ENCODE measurements around the gene PRG3.
"Not testable (repeated sequence)": the region's sequence is repeated elsewhere in the genome, so short reads cannot be mapped to it uniquely, and the experiment has no call there.

PRG3 gene

DNA sequence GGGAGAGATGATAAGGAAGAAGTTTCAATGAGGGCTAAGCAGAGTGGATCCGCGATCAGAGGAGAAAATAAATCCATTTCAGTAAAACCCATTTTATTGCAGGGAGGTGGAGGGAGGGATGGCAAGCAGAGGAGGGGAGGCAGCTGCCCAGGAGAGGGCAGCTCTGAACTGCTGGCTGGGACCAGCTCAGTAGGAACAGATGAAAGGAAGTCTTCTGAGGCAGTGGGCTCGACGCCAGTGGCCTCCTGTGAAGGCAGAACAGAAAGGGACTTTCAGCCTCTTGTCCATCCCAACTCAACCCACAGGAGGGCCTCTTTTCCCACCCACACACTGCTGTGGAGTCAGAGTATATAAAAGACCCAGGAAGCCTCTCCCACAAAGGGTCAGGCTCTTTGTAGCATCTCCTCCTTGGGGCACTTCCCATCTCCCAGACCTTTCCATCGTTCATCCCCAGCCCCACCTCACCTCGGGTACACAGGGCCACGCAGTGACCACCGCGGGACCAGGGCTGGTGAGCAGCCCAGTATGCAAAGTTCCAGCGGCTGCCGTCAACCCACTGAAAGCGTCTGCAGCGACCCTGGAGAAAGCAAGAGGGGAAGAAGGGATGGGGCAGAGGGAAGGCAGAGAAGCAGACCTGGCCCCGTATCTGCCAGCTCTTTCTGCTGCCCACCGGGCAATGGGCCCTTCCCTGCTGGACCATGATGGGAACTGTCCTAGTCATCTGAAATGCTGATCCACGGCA lies 6.5 kb upstream of the PRG3 start:
- DNase-seq = no peak

DNA sequence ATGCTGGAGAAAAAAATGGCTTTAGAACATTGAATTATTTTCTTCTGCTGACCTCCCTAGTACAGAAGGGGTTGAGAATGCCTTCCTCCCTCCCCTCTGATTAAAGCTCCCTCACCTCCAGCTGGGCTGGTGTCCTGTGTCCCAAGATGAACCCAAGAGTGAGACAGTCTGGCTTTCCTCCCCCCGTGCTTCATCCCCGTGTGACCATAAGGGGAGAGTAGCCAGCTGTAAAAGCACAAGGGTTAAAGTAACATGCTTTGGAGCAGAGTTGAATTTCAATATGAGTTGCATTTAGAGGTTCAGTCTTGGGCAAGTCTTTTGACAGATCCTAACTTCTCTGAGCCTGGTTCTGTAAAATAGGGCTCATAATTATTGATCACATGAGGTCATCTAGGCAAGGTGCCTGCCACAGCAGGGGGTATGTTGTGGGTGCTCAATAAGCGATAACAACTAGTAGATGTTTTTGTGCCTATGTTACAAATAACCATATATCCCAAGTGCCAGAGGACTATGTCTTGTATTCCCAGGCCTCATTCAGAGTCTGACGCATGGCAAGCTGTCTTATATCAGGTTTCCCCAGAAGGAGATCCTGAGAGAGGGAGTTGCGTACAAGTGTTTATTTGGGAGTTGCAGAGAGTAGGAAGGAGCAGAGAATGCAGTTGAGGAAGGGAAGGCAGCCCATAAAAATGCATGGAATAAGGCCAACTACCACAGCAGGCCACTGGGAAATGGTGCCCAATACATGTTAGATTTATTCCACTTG lies 5.4 kb upstream of the PRG3 start:
- no peak for DNase-seq

DNA sequence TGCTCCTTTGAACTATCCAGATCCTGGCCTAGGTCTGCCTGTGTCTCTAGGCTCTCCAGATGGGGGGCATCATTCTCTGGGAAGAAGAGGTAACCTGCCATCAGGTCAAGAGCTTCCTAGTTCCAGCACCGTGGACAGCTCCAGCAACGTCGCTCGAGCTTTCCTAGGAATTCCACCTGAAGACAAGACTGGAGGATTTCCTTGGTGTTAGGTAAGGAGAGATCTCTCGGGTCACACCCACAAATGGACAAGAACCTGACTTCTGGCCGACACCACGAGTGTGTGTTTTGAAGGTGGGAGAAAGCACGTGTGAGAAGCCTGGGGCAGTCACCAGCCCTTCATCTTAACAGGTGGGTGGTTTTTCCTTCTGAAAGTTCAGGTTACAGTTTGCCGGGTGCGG lies 1.2 kb downstream of the PRG3 start:
- DNase-seq = no peak

DNA sequence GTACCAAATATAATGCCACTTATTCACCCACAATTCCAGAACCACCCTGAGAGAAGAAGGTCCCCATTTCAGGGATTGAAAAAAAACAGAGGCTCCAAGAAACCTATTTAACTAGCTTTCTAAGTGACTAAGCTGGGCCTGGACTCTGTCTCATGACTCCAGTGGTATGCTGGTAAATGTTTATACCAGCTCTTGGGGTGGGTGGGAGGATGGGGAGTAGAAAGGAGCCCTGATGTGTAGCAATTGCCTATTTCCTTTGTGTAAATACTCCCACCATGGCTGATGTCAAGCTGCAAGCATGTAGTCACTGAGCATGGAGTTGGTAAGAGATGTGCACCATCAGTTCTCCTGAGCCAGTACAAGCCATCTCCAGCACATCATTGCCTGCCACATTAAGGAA lies 2.8 kb downstream of the PRG3 start:
- no peak for DNase-seq

DNA sequence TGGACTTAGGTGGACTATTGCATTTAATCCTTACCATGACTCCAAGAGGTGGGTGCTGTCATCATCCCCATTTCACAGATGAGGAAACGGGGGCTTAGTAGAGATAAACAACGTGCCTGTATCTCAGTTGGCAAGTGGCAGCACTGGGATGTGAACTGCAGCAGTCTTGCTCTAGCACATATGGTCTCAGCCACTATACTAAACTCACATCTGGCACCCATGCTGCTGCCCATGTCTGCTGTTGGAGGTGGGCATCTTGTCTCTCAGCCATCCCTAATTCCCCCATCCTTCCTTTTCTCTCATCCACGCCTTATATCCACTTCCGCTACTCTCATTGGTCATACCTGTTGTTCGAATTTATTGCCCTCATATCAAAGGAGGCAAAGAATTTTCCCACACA lies 3.8 kb downstream of the PRG3 start:
- DNase-seq = no peak

DNA sequence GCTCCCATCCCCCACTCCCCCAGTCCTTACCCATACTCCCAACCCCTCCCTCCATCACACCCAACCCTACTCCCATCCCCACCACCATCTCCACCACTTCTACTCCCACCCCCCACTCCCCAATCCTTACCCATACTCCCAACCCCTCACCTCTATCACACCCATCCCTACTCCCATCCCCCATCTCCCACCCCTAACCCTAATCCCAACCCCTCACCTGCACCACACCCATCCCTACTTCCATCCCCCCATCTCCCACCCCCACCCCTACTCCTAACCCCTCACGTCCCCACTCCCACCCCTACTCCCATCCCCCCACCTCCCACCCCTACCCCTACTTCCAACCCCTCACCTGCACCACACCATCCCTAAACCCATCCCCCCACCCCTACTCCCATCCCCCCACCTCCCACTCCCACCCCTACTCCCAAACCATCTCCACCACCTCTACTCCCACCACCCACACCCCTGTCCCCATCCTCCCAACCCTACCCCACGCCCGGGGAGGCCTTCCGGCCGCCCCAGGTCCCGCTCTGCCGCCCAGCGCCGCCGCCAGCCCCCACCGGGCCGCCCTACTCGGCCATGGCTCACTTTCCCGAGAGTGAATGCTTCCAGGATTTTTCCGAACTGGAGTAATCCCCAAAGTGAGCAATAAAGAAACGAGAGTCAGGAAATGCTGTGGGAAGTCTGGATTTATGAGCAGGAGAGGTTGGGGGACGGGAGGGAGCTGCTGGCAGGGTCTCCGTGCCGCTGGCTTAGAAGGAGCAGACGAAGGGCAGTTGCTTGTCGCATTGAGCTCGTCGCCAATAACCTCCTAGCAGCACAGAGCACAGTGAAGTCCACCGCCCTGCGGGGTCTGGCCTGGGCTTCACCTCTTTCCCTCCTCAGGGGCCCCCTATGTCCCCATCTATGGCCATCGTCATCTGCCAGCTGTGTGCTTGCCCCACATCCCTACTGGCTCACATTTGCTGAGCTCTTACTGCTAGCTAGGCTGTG lies 4.6 kb downstream of the PRG3 start:
- no peak for DNase-seq

DNA sequence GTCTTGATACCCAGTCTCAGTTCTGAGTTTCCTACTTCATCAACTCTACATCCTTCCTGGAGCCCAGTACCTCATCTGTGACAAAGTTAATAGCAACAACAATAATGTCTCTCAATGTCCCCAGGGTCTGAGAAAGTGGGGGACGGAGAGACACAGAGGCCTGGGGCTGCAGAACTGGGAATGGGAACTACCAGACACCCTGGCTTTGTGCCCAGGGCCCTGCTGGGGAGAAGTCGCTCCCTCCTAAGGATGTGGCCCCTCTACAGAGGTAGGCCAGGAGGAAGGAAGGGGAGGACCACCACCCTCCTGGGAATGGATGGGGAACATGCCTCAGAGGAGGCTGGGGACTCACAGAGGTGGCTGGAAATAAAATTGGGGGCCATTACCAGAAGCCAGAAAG lies 5.5 kb downstream of the PRG3 start:
- no peak for DNase-seq

DNA sequence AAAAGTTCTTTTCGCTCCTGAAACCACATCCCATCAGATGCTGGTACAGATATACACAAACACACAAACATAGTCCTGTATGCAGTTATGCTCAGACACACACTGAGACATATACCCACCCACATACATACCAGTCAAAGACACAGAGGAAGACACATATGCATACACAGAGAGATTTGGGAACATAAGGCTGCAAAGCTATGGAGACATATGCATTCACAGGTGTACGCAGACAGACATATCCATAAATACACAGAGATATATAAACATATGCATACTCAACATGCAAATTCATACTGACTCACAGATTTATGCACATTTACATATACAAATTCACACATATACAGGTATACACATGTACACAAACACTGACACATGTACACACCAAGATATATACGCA lies 6.0 kb downstream of the PRG3 start:
- DNase-seq = no peak

DNA sequence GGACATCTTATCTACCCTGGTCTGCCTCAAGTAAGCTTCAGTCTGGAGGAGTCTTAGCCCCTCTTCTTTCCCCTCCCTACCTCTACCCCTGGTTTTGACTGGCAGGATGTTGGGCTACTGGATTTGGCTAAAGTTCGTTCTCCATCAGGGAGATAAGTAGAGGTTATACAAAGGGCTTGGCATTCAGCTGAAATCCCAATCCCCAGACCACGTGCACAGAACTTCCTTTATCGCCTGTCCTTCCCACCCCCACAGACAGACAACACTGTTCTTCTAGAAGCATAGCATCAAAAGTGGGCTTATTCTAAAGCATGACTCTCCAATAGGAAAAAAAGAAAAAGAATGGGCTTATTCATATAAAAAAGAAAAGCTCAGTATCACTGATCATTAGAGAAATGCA lies 7.8 kb downstream of the PRG3 start:
- no peak for DNase-seq

DNA sequence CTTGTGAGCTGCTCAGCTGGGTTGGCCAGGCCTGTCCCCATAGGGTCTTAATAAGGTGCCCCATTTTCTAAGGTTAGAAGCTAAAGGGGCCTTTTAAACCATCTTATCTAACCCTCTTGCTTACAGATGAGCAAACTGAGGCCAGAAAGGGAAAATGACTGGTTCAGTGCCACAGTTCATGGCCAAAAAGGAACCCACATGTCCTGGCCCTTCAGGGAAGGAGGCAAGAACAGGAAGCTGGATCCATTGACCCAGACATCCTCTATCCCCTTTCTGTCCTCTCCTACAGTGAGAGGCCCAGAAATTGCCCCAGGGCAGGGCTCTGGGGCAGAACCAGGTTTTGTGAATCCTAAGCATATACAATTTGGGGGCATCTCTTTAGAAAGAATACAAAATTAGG lies 10.0 kb downstream of the PRG3 start:
- no peak for DNase-seq

DNA sequence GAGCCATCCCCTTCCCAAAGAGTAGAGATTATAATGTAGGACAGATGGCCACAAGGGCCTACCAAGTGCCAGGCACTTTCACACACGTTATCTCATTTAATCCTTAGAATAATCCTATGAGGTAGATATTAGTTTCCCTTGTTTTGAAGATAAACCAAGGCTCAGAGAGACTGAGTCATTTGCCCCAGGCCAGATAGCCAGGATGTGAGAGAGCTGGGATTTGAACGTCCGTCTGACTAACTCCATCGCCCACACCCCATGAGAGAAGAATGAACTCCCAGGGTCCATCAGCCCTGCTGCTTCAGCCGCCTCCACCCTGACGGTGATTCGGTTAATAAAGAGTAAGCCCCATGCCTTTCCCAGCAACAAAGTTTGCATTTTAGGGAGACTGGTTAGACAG lies 10.7 kb downstream of the PRG3 start:
- no peak for DNase-seq

DNA sequence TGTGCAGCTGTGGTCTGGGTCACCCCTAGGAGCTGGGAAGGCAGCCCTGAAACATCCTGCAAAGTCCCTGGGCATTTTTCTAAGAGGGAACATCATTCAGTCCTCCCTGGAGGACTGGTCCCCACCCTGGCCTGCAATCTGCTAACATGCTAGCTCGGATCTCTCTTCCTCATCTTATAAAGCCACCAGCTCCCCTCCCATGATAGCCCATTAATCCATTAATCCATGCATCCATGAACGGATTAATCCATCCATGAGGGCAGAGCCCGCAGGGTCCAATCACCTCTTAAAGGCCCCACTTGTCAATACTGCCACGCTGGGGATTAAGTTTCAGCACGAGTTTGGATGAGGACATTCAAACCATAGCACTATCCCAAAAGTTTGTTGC lies 12.1 kb downstream of the PRG3 start:
- no peak for DNase-seq

DNA sequence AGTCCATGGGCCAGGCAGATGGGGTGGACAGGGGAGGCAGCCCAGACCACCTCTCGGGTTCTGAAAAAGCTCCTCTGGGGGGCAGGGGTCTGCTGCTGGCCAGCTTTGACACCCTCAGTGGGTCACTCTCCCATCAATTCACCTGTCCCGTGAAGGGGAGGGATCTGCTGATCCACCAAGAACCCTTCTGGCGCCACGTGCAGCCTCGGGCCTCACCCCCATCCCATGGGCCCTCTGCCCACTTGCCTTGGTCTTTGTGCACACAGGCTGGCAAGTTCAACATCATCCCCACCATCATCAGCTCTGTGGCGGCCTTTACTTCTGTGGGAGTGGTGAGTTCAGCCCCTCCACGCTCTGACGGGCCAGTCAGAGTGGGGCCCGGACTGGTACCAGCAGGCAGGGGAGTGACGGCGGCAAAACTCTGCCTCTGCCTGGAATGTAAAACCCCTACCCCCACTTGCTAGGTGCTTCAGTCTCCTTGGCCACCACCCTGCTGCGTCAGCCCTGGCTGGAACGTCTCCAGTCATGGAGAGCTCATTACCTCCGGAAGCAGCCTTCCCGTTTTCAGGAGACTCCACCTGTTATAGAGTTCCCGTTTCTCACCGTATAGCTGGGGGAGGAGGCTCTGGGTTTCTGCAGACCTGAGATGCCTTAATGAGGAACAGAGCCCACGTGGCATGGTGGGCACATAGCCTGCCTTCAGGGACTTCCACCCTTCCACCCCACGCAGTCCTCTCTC lies 12.7 kb downstream of the PRG3 start:
- DNase-seq = no peak

DNA sequence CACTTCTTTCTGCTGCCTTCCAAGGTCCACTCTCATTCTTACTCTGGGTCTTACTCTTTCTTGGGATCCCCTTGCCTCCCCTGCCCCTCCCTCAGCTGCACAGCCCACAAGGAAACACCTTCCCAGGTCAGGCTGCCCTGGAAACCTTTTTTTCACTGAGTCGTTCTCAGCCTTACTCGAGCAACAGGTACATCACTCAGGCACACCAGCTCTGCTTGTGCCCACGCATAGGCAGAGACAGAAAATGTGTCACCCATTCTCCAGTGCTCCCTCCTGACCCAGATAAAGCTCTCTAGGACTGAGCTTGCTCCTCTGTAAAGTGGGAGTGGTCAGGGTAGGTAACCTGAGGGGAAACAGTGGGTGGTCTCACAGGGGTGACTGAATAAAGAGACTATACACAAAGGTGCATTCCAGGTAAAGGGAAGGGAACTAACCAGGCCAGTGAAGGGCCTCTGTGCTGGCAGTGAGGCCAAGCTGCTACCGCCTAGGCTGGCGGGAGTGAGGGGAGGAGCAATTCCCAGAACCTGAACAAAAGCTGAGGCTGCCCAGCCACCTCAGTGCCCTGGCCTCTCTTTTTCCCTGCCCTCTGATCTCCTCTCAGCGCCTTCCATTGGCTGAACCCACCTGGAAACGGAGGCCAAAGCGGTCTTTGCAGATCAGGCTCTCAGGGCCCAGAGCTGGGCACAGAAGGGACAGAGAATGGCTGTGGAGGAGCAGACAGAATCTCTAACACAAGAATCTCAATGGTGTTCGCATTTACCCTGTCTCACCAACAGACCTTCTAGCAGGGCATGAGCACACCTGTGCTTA lies 15.9 kb downstream of the PRG3 start:
- no peak for DNase-seq

DNA sequence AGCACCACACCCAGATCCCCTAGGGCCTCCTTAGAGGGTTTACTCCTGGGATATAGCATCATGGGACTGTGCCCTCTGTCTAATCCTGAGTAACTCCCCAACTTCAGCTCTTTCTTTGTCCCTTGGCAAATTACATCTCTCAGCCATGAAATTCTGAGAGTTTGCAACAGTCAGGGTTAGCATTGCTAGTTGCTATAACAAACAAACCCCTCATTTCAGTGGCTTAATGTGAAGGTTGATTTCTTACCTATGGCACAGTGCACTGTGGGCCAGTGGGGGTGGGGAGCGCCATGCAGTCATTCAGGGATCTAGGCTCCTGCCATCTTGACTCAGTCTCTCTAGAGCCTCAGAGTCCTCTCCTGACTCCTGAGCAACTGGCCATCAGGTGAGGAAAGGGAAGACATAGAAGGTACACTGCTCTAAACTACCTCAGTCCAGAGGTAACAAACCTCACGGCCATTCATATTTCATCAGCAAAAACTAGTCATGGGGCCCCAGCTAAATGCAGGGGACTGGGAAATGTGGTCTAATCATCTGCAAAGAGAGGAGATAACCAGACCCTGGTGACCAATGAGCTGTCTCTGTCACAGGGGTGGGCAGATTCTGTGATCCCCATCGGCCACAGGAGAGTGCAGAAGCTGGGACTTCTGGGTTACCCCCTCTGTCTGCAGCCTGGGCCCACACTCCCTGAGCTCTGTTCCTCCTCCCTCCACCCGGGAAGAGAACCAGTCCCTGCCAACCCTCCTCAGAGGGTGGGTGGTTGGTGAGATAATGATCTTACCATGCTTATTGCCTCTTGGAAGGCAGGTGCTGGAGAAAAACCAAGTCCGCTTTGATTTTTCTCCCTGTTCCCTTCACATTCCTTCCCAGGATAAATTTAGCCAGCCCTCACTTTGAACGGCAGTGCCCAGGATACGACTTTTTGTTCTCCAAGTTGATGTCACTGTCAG lies 17.5 kb downstream of the PRG3 start:
- DNase-seq = no peak

DNA sequence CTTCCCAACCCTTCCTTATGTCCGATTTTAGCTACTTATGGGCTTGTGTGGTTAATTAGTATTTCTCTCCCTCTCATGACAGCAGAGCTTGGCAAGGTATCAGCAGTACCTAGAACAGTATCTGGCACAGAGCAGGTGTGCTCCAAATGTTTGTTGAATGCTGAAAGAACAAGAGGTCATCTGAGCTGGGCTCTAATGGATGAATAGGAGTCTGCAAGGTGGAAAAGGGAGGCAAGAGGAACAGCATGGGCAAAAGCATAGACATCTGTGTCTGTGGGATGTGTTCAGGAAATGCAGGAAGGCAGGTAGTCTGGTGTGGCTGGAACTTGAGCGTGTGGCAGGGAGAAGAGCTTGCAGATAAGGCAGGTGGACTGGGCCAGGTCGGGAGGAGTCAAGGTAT lies 19.0 kb downstream of the PRG3 start:
- no peak for DNase-seq

DNA sequence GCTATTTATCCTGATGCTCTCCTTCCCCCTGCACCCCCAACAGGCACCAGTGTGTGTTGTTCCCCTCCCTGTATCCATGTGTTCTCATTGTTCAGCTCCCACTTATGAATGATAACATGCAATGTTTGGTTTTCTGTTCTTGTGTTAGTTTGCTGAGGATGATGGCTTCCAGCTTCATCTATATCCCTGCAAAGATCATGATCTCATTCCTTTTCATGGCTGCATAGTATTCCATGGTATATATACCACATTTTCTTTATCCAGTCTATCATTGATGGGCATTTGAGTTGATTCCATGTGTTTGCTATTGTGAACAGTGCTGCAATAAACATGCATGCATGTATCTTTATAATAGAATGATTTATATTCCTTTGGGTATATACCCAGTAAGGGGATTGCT lies 19.5 kb downstream of the PRG3 start:
- DNase-seq = not testable (repeated sequence)

DNA sequence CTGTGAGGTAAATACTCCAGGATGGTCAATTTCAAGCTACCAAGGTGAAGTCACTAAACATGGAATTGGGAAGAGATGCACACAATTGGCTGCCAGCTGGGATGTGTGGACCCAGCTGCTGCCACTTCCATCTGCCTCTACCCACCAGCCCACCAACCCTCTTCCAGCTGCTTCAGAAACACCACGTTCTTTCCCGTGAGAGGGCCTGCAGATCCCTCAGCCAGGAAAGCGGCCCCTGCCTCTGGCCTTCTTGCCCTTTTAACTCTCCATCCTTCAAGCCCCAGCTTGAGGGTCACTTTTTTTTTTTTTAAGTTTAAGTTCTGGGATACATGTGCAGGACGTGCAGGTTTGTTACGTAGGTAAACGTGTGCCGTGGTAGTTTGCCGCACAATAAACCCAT lies 20.0 kb downstream of the PRG3 start:
- DNase-seq = no peak

DNA sequence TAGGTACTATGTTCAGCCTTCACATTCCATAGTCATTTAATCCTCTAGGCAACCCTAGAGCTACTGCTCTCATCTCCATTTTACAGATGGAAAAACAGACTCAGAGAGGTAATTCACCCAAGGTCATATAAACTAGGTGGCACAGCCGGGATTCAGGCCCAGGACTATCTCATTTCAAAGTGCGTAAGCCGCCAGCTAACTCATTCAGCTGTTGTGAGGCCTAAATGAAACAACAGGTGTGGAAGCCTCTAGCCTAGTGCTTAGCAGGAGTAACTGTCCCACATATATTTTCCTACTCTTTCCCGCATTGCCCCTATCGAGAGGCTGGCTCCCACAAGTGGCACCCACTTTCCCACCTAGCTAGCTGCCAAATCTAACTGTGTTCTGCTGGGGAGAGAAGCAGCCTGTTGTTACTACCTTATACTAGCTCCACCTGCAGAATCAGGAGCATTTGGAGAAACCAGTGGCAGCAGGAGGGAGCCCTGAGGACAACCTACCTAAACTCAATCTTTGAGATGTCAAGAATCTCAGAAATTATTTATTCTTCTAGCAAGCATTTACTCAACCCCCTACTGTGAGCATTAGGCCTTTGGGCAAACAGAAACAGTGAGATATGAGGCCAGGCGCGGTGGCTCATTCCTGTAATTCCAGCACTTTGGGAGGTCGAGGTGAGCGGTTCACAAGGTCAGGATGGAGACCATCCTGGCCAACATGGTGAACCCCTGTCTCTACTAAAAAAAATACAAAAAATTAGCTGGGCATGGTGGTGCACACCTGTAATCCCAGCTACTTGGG lies 20.9 kb downstream of the PRG3 start:
- no peak for DNase-seq

DNA sequence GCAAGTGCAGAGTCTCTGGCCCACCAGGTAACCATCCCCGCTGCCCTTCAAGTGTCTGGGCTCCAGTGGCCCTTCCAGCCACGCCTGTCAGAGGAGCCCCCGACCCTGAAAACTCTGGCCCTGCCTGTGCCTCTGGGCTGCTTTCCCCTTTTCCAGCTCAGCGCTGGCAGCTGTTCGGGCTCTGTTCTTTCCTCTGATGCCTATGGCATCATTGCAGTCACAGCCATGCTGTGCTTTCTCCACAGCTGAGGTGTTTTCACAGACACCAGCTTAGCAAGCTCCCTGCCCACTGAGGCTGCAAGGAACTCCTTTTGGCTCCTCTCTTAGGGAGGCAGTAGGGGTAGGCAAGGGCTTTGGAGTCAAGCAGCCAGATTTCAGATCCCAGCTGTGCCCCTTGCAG lies 21.6 kb downstream of the PRG3 start:
- DNase-seq = no peak
